H9 (cell line): Measurements from ENCODE around the gene CFAP54. TPM values are rescaled to one million over a fixed set of nuclear protein-coding genes. Genes with fewer than 3 reads are reported as not detected.

Experiments used
- DNase-seq: peaks from one replicate; pipeline ENCODE4 v3.0.0-alpha.2; 2017
- H2AFZ ChIP-seq: one replicate; pipeline ENCODE4 v1.6.1; 2013; ENCODE audit warnings: mild to moderate bottlenecking, low read length, control low read depth, moderate library complexity
- H2AK5ac ChIP-seq: 2 replicates; pipeline ENCODE4 v1.6.1; 2013; ENCODE audit warnings: low read length, control low read depth, mixed read lengths; ENCODE audit not compliant: insufficient read length
- H2BK120ac ChIP-seq: one replicate; pipeline ENCODE4 v1.6.1; 2013; ENCODE audit warnings: low read depth, mild to moderate bottlenecking, low read length, control low read depth, inconsistent platforms; ENCODE audit not compliant: poor library complexity, severe bottlenecking
- H2BK12ac ChIP-seq: 2 replicates; pipeline ENCODE4 v1.6.1; 2013; ENCODE audit warnings: low read length, control low read depth, mixed read lengths, low read depth; ENCODE audit not compliant: insufficient read length
- H2BK15ac ChIP-seq: 2 replicates; pipeline ENCODE4 v1.6.1; 2013; ENCODE audit warnings: low read depth, low read length, control low read depth
- H2BK20ac ChIP-seq: one replicate; pipeline ENCODE4 v1.6.1; 2013; ENCODE audit warnings: low read depth, mild to moderate bottlenecking, low read length, control low read depth, inconsistent platforms; ENCODE audit not compliant: poor library complexity, severe bottlenecking
- H2BK5ac ChIP-seq: 2 replicates; pipeline ENCODE4 v1.6.1; 2013; ENCODE audit warnings: low read length, control low read depth, mixed read lengths; ENCODE audit not compliant: insufficient read length
- H3K14ac ChIP-seq: 2 replicates; pipeline ENCODE4 v1.6.1; 2013; ENCODE audit warnings: low read length, control low read depth; ENCODE audit not compliant: insufficient read depth
- H3K18ac ChIP-seq: 2 replicates; pipeline ENCODE4 v1.6.1; 2013; ENCODE audit warnings: low read depth, mild to moderate bottlenecking, mixed read lengths, low read length, control low read depth; ENCODE audit not compliant: insufficient read length
- H3K23ac ChIP-seq: 2 replicates; pipeline ENCODE4 v1.6.1; 2013; ENCODE audit warnings: low read length, control low read depth, mixed read lengths, low read depth; ENCODE audit not compliant: insufficient read length
- H3K23me2 ChIP-seq: 2 replicates; pipeline ENCODE4 v1.6.1; 2013; ENCODE audit warnings: low read depth, mild to moderate bottlenecking, mixed read lengths, low read length, control low read depth; ENCODE audit not compliant: insufficient read length, poor library complexity, severe bottlenecking
- H3K27ac ChIP-seq: 2 replicates; pipeline ENCODE4 v1.5.1; 2013; ENCODE audit warnings: low read length, control low read depth, mixed read lengths, low read depth; ENCODE audit not compliant: insufficient read length
- H3K27me3 ChIP-seq: 2 replicates; pipeline ENCODE4 v1.6.1; 2013; ENCODE audit warnings: low read length, control low read depth, inconsistent platforms; ENCODE audit not compliant: insufficient read depth
- H3K4ac ChIP-seq: 2 replicates; pipeline ENCODE4 v1.6.1; 2013; ENCODE audit warnings: low read depth, mild to moderate bottlenecking, control low read depth, inconsistent platforms, low read length, moderate library complexity
- H3K4me1 ChIP-seq: 2 replicates; pipeline ENCODE4 v1.6.1; 2013; ENCODE audit warnings: low read length, control low read depth, inconsistent platforms; ENCODE audit not compliant: insufficient read depth
- H3K4me2 ChIP-seq: 2 replicates; pipeline ENCODE4 v1.6.1; 2013; ENCODE audit warnings: low read length, control low read depth, mixed read lengths; ENCODE audit not compliant: insufficient read length, insufficient read depth
- H3K56ac ChIP-seq: 2 replicates; pipeline ENCODE4 v1.6.1; 2013; ENCODE audit warnings: low read depth, mild to moderate bottlenecking, mixed read lengths, low read length, control low read depth; ENCODE audit not compliant: insufficient read length
- H3K79me1 ChIP-seq: 2 replicates; pipeline ENCODE4 v1.6.1; 2013; ENCODE audit warnings: low read depth, mild to moderate bottlenecking, moderate library complexity, low read length, control low read depth, inconsistent platforms; ENCODE audit not compliant: insufficient read depth, poor library complexity, severe bottlenecking
- H3K79me2 ChIP-seq: 2 replicates; pipeline ENCODE4 v1.6.1; 2013; ENCODE audit warnings: low read length, control low read depth, inconsistent platforms; ENCODE audit not compliant: insufficient read depth
- H3K9ac ChIP-seq: 2 replicates; pipeline ENCODE4 v1.6.1; 2013; ENCODE audit warnings: low read length, control low read depth, mixed read lengths; ENCODE audit not compliant: insufficient read length; ENCODE audit errors: extremely low read depth
- H3K9me3 ChIP-seq: one replicate; pipeline ENCODE4 v1.6.1; 2013; ENCODE audit warnings: low read depth, low read length, inconsistent platforms; ENCODE audit not compliant: control insufficient read depth
- H3T11ph ChIP-seq: one replicate; pipeline ENCODE4 v1.6.1; 2013; ENCODE audit warnings: mild to moderate bottlenecking, low read length, control low read depth, inconsistent platforms
- H4K20me1 ChIP-seq: one replicate; pipeline ENCODE4 v1.6.1; 2013; ENCODE audit not compliant: control insufficient read depth, insufficient read length, insufficient read depth
- H4K5ac ChIP-seq: 2 replicates; pipeline ENCODE4 v1.6.1; 2013; ENCODE audit warnings: low read depth, mild to moderate bottlenecking, mixed read lengths, low read length, control low read depth; ENCODE audit not compliant: insufficient read length
- H4K8ac ChIP-seq: replicated peaks from 2 replicates; pipeline ENCODE4 v1.6.1; 2013; ENCODE audit warnings: low read length, control low read depth, mixed read lengths, low read depth; ENCODE audit not compliant: insufficient read length
- H4K91ac ChIP-seq: 2 replicates; pipeline ENCODE4 v1.6.1; 2013; ENCODE audit warnings: low read depth, mild to moderate bottlenecking, moderate library complexity, mixed read lengths, low read length, control low read depth; ENCODE audit not compliant: insufficient read length
- H3K27ac Mint-ChIP-seq, 3 experiments: 2 replicates in 2 of 3; 3 replicates in 1 of 3; pipeline ENCODE4 v1.8.0; 2020 to 2021; ENCODE audit warnings: mixed read lengths in 3 of 3, mild to moderate bottlenecking in 1 of 3, moderate library complexity in 1 of 3
- H3K27me3 Mint-ChIP-seq: 2 replicates; pipeline ENCODE4 v1.8.0; 2021; ENCODE audit warnings: low read depth, mild to moderate bottlenecking, moderate library complexity, mixed read lengths
- H3K36me3 Mint-ChIP-seq, 3 experiments: 2 replicates in 2 of 3; 3 replicates in 1 of 3; pipeline ENCODE4 v1.8.0; 2020 to 2021; ENCODE audit warnings: low read depth in 3 of 3, mixed read lengths in 3 of 3; ENCODE audit not compliant: insufficient read depth in 1 of 3
- H3K4me1 Mint-ChIP-seq, 2 experiments: 2 replicates each; pipeline ENCODE4 v1.8.0; 2020; ENCODE audit warnings: mixed read lengths in 2 of 2
- H3K4me3 Mint-ChIP-seq, 2 experiments: 2 replicates in 1 of 2; 3 replicates in 1 of 2; pipeline ENCODE4 v1.8.0; 2020 to 2021; ENCODE audit warnings: mild to moderate bottlenecking in 2 of 2, mixed read lengths in 2 of 2, moderate library complexity in 1 of 2
- H3K9me3 Mint-ChIP-seq, 2 experiments: 2 replicates in 1 of 2; 3 replicates in 1 of 2; pipeline ENCODE4 v1.8.0; 2020; ENCODE audit warnings: mild to moderate bottlenecking in 2 of 2, mixed read lengths in 2 of 2, moderate library complexity in 1 of 2
- WGBS: extraction: QIAGEN DNeasy Blood & Tissue Kit; methylation state at CpG from one replicate; pipeline ENCODE4 v1.1.7; 2013; ENCODE audit warnings: missing lambda C conversion rate, low lambda C conversion rate, mixed read lengths; ENCODE audit not compliant: insufficient read length; ENCODE audit errors: extremely low coverage; 5-methylcytosine and 5-hydroxymethylcytosine counted together
- total RNA-seq: library from RNA; stranded (reverse); gene quantifications from 2 replicates; pipeline ENCODE4 v1.2.1, GENCODE V29; 2021
- TF ChIP-seq, protein P1 (sequence below): fragments of 200-600 bp; sonication (generic); conservative IDR thresholded peaks from 3 replicates; pipeline ENCODE4 v1.8.0; 2021; ENCODE audit warnings: antibody characterized with exemption, mild to moderate bottlenecking

Gene CFAP54
- total RNA-seq, 1 experiment from 2014 or later: 0.24 TPM

DNA sequence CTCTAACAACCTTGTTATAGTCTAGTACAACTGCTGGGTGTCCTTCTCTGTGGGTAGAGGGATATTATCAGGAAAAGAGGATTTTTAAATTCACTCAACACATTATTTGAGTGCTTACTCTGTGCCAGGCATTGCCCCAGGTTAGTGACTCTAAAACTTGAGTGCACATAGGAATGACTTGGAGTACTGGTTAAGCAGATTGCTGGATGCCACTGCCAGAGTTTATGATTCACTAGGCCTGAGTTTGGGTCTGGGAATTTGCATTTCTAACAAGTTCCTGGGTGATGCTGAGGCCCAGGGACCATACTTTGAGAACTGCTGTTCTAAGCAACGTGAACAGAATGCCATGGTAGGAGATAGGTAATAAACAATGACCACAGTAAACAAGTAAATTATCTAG lies 96.6 kb downstream of the CFAP54 start:
- H3K36me3 Mint-ChIP-seq: no peaks in the 10 kb centered on the region
- Histone ChIP-seq H3K9ac (no peak overlapping the region), H3K23me2 (no peaks in the 10 kb centered on the region), H4K20me1 (no peaks in the 10 kb centered on the region), H2BK5ac (no peak overlapping the region), H3K9me3 (no peaks in the 10 kb centered on the region), H4K91ac (no peak overlapping the region), H2BK20ac (no peak overlapping the region), H3K27me3 (no peaks in the 10 kb centered on the region), H2BK12ac (no peak overlapping the region), H3K4ac (no peak overlapping the region), H3K18ac (no peak overlapping the region), H3K27ac (no peak overlapping the region), H3K4me1 (no peaks in the 10 kb centered on the region), H2AFZ (no peak overlapping the region), H2BK120ac (no peak overlapping the region), H3K79me1 (no peaks in the 10 kb centered on the region), H2AK5ac (no peak overlapping the region), H3T11ph (no peak overlapping the region), H3K79me2 (no peaks in the 10 kb centered on the region), H3K56ac (no peak overlapping the region), H4K5ac (no peak overlapping the region), H3K4me2 (no peak overlapping the region), H3K23ac (no peak overlapping the region), H3K14ac (no peak overlapping the region), H2BK15ac (no peak overlapping the region), H4K8ac (no peak overlapping the region)
- TF ChIP-seq, protein P1, sequence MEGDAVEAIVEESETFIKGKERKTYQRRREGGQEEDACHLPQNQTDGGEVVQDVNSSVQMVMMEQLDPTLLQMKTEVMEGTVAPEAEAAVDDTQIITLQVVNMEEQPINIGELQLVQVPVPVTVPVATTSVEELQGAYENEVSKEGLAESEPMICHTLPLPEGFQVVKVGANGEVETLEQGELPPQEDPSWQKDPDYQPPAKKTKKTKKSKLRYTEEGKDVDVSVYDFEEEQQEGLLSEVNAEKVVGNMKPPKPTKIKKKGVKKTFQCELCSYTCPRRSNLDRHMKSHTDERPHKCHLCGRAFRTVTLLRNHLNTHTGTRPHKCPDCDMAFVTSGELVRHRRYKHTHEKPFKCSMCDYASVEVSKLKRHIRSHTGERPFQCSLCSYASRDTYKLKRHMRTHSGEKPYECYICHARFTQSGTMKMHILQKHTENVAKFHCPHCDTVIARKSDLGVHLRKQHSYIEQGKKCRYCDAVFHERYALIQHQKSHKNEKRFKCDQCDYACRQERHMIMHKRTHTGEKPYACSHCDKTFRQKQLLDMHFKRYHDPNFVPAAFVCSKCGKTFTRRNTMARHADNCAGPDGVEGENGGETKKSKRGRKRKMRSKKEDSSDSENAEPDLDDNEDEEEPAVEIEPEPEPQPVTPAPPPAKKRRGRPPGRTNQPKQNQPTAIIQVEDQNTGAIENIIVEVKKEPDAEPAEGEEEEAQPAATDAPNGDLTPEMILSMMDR: no peak
- no peaks in the 10 kb centered on the region for H3K27me3 Mint-ChIP-seq
- H3K4me3 Mint-ChIP-seq: no peak overlapping the region
- no peaks in the 10 kb centered on the region for H3K9me3 Mint-ChIP-seq
- no peak for DNase-seq
- H3K4me1 Mint-ChIP-seq: peaks cover 0 to 5% of the 10 kb centered on the region in 2 experiments; a peak in 2 of 4 replicates
- no CpG with 5 or more reads among the region's 1 CpG for WGBS
- no peak overlapping the region; a peak in 1 of 7 replicates for H3K27ac Mint-ChIP-seq
